Osteoblast (primary cell): Measurements from ENCODE around the gene TRERF1. TPM values are rescaled to one million over a fixed set of nuclear protein-coding genes. Genes with fewer than 3 reads are reported as not detected.
A peak's percentile ranks its signal among the peaks of the same experiment; 100 is the strongest.

Source experiments
- DNase-seq: peaks from one replicate; pipeline ENCODE4 v3.0.0; 2011; ENCODE audit warnings: low spot score, mixed read lengths; ENCODE audit not compliant: insufficient read length; ENCODE audit errors: missing footprints
- H2AFZ ChIP-seq: 2 replicates; pipeline ENCODE4 v1.6.0; 2011; ENCODE audit warnings: mild to moderate bottlenecking, low read length
- H3K27ac ChIP-seq: 2 replicates; pipeline ENCODE4 v1.5.1; 2011; ENCODE audit warnings: mild to moderate bottlenecking, low read depth, low read length, moderate library complexity
- H3K27me3 ChIP-seq: 2 replicates; pipeline ENCODE4 v1.6.0; 2012; ENCODE audit warnings: mild to moderate bottlenecking, control low read depth, inconsistent platforms, low read length, moderate library complexity; ENCODE audit not compliant: insufficient read depth
- H3K36me3 ChIP-seq: 2 replicates; pipeline ENCODE4 v1.5.1; 2011; ENCODE audit warnings: mild to moderate bottlenecking, low read length, control low read depth, moderate library complexity; ENCODE audit not compliant: insufficient read depth
- H3K4me1 ChIP-seq: 2 replicates; pipeline ENCODE4 v1.5.1; 2011; ENCODE audit warnings: mild to moderate bottlenecking, low read length, control low read depth, moderate library complexity; ENCODE audit not compliant: insufficient read depth
- H3K4me2 ChIP-seq: 2 replicates; pipeline ENCODE4 v1.6.0; 2011; ENCODE audit warnings: mild to moderate bottlenecking, low read length; ENCODE audit not compliant: insufficient read depth
- H3K4me3 ChIP-seq: fragments of 200-600 bp; sonication (generic); 3 replicates; pipeline ENCODE4 v1.5.1; 2012; ENCODE audit warnings: mild to moderate bottlenecking, low read length, inconsistent platforms; ENCODE audit not compliant: insufficient read depth
- H3K79me2 ChIP-seq: 2 replicates; pipeline ENCODE4 v1.6.0; 2012; ENCODE audit warnings: mild to moderate bottlenecking, low read length, control low read depth, inconsistent platforms; ENCODE audit not compliant: insufficient read depth
- H3K9me3 ChIP-seq: 2 replicates; pipeline ENCODE4 v1.5.1; 2011; ENCODE audit warnings: low read depth, low read length, control low read depth
- H4K20me1 ChIP-seq: 2 replicates; pipeline ENCODE4 v1.6.0; 2012; ENCODE audit warnings: mild to moderate bottlenecking, low read length, control low read depth; ENCODE audit not compliant: insufficient read depth
- total RNA-seq: library from RNA; depleted of rRNA; stranded (reverse); fragments of >200 nt; gene quantifications from 2 replicates; pipeline ENCODE4 v1.2.3, GENCODE V29; 2012
- TF ChIP-seq, protein P1 (sequence below): IDR thresholded peaks from 2 replicates; pipeline ENCODE4 v1.5.1; 2011; ENCODE audit warnings: mild to moderate bottlenecking, low read depth, low read length, moderate library complexity; ENCODE audit errors: extremely low read depth

The TRERF1 gene
- total RNA-seq, 1 donor: 4.7 TPM

DNA sequence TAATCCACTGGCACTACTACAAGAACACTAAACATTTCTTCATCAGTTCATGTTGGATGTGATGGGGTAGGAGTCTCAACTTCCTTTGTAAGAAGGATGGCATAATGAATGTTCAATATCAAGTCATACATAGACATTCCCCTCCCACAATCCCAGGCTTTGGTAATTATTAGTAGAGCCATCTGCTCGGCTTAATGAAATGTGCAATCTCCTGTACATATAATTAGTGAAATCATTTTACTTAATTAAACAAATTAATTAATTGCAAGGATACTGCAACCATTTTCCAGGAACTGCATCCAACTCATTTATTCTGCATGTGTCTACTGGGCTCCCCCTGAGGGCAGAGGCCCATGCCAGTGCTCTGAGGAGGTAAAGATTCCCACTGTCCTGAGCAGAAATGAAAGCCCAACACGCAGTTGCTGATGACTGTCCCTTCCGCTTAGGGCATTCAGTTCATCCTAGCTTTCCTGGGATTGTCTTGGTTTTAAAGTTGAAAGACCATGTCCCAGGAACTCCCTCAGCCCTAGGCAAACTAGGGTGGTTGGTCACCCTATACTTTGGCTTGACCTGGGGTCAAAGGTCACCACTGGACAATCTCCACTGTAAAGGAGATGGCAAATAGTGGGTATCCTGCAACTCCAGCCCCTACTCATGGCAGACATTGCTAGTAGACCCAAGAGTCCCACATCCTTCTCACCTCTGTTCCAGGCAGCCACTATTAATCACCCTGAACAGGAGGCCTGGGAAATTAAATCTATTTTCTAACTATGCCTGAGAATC, 109.8 kb downstream of the TRERF1 start:
- Histone ChIP-seq H2AFZ (no peak overlapping the region), H3K4me1 (peaks cover 21% of the 10 kb centered on the region), H3K27ac (no peak overlapping the region), H3K27me3 (no peaks in the 10 kb centered on the region), H3K4me3 (no peak overlapping the region), H4K20me1 (peaks cover 4% of the 10 kb centered on the region), H3K36me3 (no peaks in the 10 kb centered on the region), H3K79me2 (peaks cover 10% of the 10 kb centered on the region), H3K4me2 (no peak overlapping the region), H3K9me3 (no peaks in the 10 kb centered on the region)
- TF ChIP-seq, protein P1, sequence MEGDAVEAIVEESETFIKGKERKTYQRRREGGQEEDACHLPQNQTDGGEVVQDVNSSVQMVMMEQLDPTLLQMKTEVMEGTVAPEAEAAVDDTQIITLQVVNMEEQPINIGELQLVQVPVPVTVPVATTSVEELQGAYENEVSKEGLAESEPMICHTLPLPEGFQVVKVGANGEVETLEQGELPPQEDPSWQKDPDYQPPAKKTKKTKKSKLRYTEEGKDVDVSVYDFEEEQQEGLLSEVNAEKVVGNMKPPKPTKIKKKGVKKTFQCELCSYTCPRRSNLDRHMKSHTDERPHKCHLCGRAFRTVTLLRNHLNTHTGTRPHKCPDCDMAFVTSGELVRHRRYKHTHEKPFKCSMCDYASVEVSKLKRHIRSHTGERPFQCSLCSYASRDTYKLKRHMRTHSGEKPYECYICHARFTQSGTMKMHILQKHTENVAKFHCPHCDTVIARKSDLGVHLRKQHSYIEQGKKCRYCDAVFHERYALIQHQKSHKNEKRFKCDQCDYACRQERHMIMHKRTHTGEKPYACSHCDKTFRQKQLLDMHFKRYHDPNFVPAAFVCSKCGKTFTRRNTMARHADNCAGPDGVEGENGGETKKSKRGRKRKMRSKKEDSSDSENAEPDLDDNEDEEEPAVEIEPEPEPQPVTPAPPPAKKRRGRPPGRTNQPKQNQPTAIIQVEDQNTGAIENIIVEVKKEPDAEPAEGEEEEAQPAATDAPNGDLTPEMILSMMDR: no peak
- no peak for DNase-seq

DNA sequence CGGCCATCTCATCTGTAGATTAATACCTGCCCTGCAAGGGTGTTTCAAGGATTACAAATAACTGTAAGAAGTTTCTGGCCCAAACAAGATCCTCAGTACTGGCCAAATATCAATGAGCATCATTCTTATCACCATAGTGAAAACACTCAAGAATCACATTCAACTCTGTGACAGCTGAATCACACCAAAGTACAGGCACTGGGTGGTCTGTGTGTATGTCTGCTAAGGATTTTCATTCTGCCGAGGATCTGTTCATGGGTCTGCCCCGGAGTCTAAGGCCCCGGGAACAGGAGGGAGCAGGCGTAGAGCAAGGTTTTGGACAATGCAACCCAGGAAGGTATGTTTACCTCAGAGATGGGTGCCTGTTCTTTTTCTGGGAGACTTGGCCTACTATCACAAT, 110.5 kb downstream of the TRERF1 start:
- TF ChIP-seq, protein P1: no peak
- Histone ChIP-seq H3K9me3 (no peaks in the 10 kb centered on the region), H3K4me3 (no peak overlapping the region), H3K27ac (no peak overlapping the region), H3K79me2 (peaks cover 12% of the 10 kb centered on the region), H3K36me3 (no peaks in the 10 kb centered on the region), H3K4me1 (peaks cover 21% of the 10 kb centered on the region), H2AFZ (no peak overlapping the region), H3K4me2 (no peak overlapping the region), H4K20me1 (no peaks in the 10 kb centered on the region), H3K27me3 (no peaks in the 10 kb centered on the region)
- no peak for DNase-seq

DNA sequence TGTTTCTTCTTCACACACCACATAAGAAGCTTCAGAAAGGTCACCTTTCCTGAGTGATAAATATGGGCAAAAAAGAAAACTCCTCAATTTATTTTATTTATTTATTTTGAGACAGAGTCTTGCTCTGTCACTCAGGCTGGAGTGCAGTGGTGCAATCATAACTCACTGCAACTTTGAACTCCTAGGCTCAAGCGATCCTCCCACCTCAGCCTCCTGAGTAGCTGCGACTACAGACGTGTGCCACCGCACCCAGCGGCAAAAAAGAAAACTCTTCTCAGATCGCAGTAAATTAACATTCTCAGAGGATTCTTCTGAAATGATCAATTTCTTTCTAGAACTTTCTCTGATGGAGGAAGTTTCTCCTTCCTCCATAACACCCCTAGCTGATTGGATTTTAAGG, 111.2 kb downstream of the TRERF1 start:
- H3K4me3 ChIP-seq: no peak overlapping the region
- H3K36me3 ChIP-seq: no peaks in the 10 kb centered on the region
- no peak for DNase-seq
- H3K4me2 ChIP-seq: no peak overlapping the region
- H3K4me1 ChIP-seq: peaks cover 21% of the 10 kb centered on the region
- H4K20me1 ChIP-seq: no peaks in the 10 kb centered on the region
- H3K27ac ChIP-seq: no peak overlapping the region
- peaks cover 13% of the 10 kb centered on the region for H3K79me2 ChIP-seq
- H2AFZ ChIP-seq: no peak overlapping the region
- H3K9me3 ChIP-seq: no peaks in the 10 kb centered on the region
- H3K27me3 ChIP-seq: no peaks in the 10 kb centered on the region
- TF ChIP-seq, protein P1: no peak

DNA sequence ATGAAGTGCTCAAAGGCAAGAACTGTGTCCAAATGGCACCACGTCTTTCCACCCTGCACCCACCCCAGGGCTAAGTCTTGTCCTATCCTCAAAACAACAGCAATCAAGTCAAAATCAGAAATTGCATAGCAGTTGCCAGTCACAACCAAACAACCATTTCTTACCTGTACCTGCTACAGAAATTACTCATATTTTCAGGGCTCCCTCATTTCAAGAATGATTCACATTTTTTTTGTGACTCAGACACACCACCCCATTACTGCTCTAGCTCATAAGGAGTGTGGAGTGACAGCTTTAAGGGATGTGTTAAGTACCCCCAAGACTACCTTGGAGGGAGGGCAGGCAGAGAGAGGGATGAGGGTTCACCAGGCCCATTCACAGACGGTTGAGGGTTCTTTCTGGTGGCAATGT, 111.7 kb downstream of the TRERF1 start:
- H3K27ac ChIP-seq: peak overlapping the region; percentile 89
- H2AFZ ChIP-seq: no peak overlapping the region
- H3K79me2 ChIP-seq: peaks cover 17% of the 10 kb centered on the region
- H3K27me3 ChIP-seq: no peaks in the 10 kb centered on the region
- H3K36me3 ChIP-seq: no peaks in the 10 kb centered on the region
- no peak overlapping the region for H3K4me2 ChIP-seq
- TF ChIP-seq, protein P1: no peak
- H3K4me1 ChIP-seq: peaks cover 21% of the 10 kb centered on the region
- H3K4me3 ChIP-seq: no peak overlapping the region
- no peaks in the 10 kb centered on the region for H4K20me1 ChIP-seq
- H3K9me3 ChIP-seq: no peaks in the 10 kb centered on the region
- DNase-seq: no peak
